Stimulated activated CD8-positive, alpha-beta memory T cell treated with anti-CD3 and anti-CD28 coated beads, Interleukin-7, amount 100 ng/mL, for 48 hours (primary cell): ENCODE measurements around the gene ZNF274.
A peak's percentile ranks its signal among the peaks of the same experiment; 100 is the strongest.
"Not testable (repeated sequence)": the region's sequence is repeated elsewhere in the genome, so short reads cannot be mapped to it uniquely, and the experiment has no call there.

ENCODE experiments used
- DNase-seq, 2 donors: peaks; one replicate each; pipeline ENCODE4 v3.0.0-alpha.2; 2020; ENCODE audit warnings: low read depth in 1 of 2; ENCODE audit errors: extremely low read depth in 1 of 2

ZNF274 gene

DNA sequence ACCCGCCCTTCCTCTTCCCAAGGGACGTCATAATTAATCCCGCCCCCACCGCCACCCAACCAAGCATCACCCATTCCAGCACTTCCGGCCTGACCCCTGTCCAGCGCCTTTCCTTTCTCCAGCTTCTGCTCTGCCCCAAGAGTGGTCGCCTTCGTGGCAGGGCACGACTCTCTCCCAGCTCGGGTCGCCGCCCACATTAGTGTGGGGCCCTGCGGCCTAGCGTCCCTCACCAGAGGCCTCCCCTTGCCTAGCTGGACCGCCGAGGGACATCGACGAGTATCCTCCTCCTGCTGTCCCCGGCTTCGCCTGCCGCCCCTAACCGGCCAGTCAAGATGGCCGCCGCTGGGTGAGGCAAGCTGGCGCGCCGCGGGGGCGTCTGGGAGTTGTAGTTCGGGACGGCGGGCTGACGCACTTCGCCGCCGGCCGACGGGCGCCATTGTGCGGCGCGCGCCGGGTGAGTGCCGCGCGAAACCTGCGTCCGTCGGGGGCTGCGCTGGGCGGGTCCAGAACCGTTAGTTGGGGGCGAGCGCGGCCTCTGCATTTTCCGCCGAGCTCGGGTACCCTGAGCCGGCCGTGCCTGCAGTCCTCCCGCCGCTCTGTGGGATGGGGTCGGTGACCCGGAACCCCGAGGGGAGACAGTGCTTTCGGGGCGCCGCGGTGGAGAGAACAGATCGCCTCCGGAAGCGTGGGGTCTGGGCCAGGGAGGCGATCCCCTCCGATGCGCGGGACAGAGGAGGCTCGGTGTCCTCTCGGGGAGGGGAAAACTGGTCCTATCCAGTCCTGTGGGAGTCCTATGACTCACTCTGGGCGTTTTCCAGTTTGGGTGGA is at the start of gene ZNF274:
Gene ZNF274 (plus strand): TSS at position 73 of the 828 bp plus-strand sequence. CDS start 905 bp downstream, outside the sequence.
- DNase-seq, result peak; percentile 81 to 87

DNA sequence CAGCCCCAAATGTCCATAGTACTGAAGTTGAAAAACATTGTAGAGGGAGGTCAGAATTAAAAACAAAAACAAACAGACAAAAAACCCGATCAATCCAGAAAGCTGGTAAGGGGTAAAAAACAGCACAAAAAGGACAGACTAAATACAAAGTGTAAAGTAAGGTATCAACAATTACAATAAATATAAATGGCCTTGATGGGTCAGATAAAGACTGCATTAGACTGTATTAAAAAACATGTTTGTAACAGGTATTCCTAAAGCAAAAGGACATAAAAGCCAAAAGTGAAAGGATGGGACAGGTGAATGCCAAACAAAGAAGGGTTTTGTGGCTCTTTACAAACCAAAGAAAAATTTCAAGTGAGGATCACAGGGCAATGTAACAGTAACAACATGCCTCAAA is 48.6 kb upstream of the ZNF274 start:
- no peak for DNase-seq

GRCh38 chr19:58145849-58146248 is 37.0 kb upstream of the ZNF274 start:
- no peak for DNase-seq

- DNase-seq, result not testable (repeated sequence)
Measured at GRCh38 chr19:58147475-58147874, 35.4 kb upstream of the ZNF274 start.

GRCh38 chr19:58150328-58150921 is 32.4 kb upstream of the ZNF274 start, which contains the start of gene ZNF329:
ZNF329 (minus strand) TSS chr19:58150789; CDS start chr19:58129503, 21,286 bp downstream.
- peak; percentile 84 to 87 for DNase-seq

- DNase-seq, result no peak
Measured at GRCh38 chr19:58153386-58153785, 29.5 kb upstream of the ZNF274 start.

DNA sequence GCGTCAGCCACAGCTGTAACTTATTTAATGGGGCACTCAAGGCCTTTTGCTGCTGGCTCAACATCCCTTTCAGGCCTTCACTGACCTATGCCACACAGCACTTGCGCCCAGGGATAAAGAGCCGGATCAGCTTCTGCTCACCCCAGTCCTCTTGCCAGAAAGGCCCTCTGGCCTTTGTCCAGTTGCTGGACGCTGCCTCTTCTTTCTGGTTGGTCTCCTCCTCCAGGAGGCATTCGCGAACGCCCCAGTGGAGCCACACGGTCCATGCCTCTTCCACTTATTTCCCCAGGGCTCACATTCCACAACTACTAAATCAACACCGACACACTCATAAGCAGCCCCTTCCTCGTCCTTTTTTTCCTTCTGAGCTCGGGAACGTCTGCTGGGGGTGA is 28.6 kb upstream of the ZNF274 start:
- DNase-seq, result no peak

- DNase-seq, result peak; percentile 92 to 95
Measured at GRCh38 chr19:58154679-58155648, 27.9 kb upstream of the ZNF274 start.

DNA sequence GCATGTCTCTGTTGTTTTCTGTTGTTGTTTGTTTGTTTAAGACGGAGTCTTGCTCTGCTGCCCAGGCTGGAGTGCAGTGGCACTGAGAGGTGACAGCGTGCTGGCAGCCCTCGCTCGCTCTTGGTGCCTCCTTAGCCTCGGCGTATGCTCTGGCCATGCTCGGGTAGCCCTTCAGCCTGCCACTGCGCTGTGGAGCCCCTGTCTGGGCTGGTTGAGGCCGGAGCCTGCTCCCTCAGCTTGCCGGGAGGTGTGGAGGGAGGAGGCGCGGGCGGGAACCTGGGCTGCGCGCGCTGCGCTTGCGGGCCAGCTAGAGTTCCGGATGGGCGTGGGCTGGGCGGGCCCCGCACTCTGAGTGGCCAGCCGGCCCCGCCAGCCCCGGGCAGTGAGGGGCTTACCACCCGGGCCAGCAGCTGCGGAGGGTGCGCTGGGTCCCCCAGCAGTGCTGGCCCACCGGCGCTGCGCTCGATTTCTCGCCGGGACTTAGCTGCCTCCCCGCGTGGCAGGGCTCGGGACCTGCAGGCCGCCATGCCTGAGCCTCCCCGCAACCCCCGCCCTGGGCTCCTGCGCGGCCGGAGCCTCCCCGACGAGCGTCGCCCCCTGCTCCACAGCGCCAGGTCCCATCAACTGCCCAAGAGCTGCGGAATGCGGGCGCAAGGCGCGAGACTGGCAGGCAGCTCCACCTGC is 25.7 kb upstream of the ZNF274 start:
- DNase-seq, result no peak

GRCh38 chr19:58166268-58166667 is 16.6 kb upstream of the ZNF274 start:
- DNase-seq, result no peak

DNA sequence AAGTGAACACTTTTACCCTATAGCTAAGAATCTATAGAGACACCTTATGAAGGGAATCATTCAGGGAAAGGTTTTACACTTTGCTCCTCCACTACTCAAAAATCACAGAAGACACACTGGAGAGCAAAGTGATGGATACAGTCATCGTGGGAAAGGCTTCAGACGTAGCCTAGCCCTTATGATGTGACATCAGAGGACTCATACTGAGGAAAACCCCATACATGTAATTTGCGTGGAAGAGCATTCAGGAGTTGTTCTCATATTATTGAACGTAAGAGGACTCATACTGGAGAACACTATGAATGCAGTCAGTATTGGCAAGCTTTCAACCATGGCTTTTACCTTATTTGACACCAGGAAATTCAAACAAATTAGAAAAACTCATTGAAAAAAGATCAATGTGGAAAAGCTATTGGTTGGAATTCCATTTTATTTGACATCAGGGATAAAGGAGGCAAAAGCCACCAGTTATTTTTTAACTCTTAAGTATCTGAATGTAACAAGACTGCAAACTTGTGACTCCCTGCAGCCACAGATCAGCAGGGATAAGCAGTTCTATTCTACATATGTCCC is 16.1 kb upstream of the ZNF274 start:
- DNase-seq, result no peak

GRCh38 chr19:58170860-58171259 is 12.0 kb upstream of the ZNF274 start:
- DNase-seq, result no peak

DNA sequence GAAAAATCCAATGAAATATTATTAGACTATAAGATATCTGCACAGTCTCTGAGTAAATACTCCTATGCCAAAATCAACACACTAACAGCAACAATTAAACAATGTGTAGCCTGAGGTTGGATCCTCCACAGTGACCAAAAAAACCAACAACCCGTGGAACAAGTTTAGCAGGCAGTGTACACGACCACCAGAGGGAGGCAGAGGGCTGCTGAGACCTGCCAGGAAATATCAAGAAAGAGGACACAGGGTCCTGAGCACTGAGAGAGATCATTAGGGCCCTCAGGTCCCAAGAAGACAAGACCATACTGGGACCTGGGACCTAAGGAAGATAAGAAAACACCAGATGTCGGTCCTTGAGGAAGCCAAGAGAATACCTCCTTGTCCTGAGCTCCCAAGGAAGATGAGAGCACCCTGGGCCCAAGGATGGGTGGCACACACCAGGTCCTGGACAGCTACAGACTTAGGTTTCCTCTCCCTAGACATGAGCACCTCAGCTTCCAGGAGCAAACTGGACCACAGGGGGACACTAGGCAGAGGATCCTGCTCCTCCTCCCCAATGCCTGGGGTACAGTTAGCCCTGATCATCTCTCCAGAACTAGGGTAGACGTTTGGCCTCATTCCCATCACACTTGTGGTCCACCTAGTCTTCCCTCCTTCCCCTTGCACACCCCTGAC is 822 bp upstream of the ZNF274 start:
- DNase-seq, result peak; percentile 22 to 35

DNA sequence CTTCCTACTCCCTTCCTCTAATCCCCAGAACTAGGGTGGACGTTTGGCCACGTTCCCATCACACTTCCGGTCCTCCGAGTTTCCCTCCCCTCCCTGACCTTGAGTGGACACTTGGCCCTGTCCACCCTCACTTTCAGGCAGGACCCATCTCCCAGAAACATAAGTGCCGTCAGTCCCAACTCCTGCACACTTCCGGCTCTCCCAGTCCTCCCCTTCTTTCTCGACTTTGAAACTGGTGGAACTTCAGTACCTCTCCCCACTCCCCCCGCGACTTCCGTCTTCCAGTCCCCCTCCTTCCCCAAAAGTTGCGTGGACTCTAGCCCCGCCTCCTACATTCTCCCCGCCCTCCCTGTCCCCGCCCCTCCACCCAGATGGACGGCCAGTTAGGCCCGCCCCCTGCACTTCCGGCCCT is 278 bp upstream of the ZNF274 start:
- DNase-seq, result peak; percentile 63 to 81

DNA sequence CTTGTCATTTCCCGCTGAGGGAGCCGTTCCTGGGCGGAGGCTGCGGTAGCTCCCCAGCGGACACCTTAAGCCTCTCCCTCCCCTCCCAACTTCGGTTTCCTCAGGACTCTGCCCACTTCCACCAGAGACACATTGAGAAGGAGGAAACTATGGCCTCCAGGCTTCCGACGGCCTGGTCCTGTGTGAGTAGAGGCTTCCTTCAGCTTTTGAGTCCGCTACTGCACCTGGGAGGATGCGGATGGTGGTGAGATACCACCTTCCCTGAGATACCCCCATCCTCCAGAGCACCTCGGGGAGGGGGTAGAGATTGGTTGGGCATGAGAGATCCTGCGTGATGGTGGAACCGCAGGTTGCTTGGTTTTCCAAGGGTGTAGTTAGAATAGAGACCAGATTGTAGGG is 955 bp downstream of the ZNF274 start:
- no peak for DNase-seq

- DNase-seq, result no peak
Measured at GRCh38 chr19:58196901-58197616, 14.2 kb downstream of the ZNF274 start.

DNA sequence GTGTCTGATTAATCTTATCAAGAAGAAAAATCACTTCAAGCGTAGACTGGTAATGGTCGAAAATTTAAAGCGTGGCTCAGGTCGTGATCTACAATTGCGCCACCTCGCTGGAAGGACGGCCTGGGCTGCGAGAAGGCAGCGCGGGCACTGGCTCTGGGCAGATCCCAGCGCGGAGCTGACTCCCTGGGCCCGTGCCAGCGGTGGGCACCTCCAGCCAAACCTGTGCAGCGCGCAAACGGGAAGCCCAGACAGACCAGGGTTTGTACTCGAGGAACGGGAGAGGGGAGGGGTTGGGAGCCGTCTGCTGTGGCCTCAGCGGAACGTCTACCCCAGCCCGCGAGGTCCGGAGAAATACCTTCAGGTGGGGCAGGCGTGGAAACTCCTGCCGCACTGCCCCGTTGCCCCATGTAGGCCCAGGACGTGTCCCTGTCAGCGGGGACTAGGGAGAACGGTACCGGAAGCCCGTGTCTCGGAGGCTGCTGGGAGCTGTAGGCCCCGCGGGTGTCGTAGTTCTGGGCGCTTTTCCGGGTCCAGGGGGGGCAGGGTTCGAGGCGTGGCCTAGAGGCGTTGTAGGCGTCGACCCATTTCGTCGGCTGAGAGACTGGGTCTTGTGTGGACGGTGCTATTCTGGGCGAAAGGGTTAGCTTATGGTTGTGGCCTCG is 21.1 kb downstream of the ZNF274 start:
- no peak for DNase-seq

GRCh38 chr19:58204566-58204965 is 21.7 kb downstream of the ZNF274 start:
- no peak for DNase-seq
